Stimulated activated CD8-positive, alpha-beta memory T cell treated with anti-CD3 and anti-CD28 coated beads, Interleukin-7, amount 100 ng/mL, for 48 hours (primary cell): ENCODE measurements around the gene SLCO4A1.

Experiments used
- DNase-seq, 2 donors: peaks; one replicate each; pipeline ENCODE4 v3.0.0-alpha.2; 2020; ENCODE audit warnings: low read depth in 1 of 2; ENCODE audit errors: extremely low read depth in 1 of 2

SLCO4A1 gene

GRCh38 chr20:62696989-62697388 lies 54.7 kb downstream of the SLCO4A1 start:
- no peak for DNase-seq

- no peak for DNase-seq
Observed at GRCh38 chr20:62697468-62697912, 55.2 kb downstream of the SLCO4A1 start.

DNA sequence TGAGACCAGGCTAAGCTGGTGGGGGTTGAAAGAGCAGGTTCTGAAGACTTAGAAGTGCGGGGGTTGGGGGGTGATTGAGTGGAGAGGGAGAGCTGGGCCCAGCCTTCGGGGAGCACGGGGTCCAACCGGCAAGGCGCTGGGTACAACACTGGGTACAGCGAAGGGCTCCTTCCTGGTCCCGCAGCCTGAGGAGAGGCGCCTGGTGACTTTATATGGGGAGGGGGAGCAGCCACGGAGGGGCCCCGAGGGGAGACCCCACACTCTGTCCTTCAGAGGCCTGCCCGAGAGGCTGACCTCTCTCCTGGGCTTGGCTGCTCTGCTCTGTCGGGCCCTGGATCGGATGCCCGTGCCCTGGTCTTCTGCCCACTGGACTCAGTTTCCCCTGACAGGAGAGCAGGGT lies 55.9 kb downstream of the SLCO4A1 start:
- DNase-seq = no peak

GRCh38 chr20:62699296-62699695 lies 57.0 kb downstream of the SLCO4A1 start:
- DNase-seq = no peak

DNA sequence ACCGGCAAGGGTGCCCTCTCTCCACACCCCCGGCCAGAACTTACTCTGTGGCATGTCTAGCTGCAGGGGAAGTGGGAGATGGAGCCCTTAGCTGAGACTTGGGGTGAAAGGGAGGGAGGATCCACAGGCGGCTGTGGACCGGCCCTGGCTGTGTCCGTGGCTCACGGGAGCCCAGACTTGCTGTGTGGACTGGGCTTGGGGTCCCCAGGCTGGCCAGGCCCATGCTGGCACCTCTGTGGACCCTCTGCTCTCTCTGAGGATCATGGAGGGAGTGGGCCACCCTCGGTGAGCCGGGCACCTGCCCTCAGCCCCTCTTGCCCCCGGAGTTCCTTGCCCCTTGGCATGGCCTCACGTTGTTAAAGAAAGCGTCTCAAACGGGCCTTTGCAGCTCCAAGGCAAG lies 57.4 kb downstream of the SLCO4A1 start:
- no peak for DNase-seq

DNA sequence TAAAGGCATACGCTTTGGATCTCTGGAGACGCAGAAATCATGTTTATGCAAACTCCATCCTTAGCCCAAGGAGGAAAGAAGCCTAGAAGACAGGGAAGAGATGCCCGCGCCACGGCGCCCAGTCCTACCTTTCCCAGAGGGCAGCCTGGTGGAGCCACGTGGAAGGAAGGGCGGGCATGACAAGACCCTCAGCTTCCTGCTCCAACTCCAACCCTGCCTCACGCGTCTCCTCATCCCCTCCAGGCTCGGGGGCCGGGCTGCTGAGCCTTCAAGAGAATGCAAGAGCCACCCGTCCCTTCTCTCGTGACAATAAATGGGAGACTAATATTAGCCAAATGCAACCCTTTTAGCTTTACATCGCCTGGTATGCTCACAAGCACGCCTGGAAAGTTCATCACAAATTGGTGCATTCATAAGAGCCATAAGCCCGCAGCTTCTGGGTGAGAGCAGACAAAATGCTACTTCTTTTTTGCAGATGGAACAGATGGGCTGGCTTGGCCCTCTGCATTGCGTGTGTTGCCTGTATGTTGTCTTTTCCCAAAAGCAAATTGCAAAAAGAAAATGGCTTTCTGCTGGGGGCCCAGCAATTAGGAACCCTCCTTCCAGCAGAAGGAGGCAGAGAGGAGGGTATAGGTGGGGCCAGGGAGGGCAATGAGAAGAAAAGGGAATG lies 58.1 kb downstream of the SLCO4A1 start:
- DNase-seq = no peak

GRCh38 chr20:62701161-62702012 lies 59.1 kb downstream of the SLCO4A1 start:
- DNase-seq = no peak

DNA sequence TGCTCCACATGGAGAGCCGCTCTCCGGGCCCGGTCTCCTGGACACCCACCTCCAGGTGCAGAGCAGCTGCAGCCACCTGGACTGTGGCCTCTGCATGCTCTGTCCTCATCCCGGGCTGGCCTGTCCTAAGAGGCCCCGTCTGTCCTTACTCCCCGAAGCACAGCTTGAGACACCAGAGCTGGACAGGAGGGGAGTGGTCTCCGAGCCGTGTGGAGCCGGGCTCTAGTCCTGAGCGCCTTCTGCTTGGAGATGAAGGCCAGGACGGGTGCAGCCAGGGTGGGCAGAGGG lies 59.7 kb downstream of the SLCO4A1 start:
- no peak for DNase-seq

- DNase-seq = peak in 1 of 2 donors; percentile 38
Observed at GRCh38 chr20:62702895-62703852, 60.9 kb downstream of the SLCO4A1 start.

GRCh38 chr20:62703853-62704228 lies 61.5 kb downstream of the SLCO4A1 start:
- DNase-seq = no peak

DNA sequence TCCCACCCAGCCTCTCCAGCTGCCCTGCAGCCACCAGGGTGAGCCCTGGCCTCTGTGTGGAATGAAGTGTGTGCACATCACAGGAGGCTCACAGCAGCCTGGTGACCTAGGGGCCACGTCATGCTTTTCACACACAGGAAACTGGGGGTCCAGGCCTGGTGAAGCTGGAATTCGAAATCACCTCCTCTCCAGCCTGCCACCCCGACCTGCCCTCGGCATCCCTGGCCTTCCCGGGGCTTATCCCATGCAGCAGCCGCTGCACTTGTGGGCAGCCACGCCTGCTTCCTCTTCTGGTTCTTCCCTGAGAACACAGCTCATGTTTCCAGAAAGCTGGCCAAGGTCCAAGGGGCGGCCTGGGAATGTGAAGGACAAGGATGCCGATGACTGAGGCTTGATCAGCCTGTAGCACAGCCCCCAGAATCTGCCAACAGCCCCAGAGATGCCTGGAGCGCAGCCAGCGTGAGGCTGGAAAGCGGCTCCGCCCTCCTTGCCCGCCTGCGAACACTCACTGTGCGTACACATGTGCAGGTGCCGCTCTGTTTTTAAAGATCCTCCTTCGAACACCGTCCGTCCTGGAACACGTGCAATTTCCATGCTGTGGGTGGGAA lies 62.1 kb downstream of the SLCO4A1 start:
- DNase-seq = no peak

DNA sequence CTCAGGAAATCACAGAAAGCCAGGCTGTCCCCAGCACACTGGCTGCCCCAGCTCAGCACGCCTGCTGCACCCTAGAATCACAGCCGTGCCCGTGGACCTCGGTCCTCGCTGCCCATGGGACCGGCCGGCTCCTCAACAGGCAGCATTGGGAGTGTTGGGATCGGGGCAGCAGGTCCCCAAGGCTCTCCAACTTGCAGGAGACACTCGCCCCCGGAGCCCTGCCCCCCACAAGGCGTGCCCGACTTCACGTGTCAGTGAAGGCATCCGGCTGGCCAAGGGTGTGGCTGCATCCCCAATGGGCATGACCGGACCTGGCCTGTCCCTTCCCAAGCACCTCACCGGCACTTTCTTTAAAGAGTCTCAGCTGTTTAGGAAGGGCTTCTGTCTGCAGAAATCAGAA lies 63.3 kb downstream of the SLCO4A1 start:
- DNase-seq = no peak

- no peak for DNase-seq
Observed at GRCh38 chr20:62706344-62706743, 64.0 kb downstream of the SLCO4A1 start.

- DNase-seq = no peak
Observed at GRCh38 chr20:62706857-62707256, 64.6 kb downstream of the SLCO4A1 start.

DNA sequence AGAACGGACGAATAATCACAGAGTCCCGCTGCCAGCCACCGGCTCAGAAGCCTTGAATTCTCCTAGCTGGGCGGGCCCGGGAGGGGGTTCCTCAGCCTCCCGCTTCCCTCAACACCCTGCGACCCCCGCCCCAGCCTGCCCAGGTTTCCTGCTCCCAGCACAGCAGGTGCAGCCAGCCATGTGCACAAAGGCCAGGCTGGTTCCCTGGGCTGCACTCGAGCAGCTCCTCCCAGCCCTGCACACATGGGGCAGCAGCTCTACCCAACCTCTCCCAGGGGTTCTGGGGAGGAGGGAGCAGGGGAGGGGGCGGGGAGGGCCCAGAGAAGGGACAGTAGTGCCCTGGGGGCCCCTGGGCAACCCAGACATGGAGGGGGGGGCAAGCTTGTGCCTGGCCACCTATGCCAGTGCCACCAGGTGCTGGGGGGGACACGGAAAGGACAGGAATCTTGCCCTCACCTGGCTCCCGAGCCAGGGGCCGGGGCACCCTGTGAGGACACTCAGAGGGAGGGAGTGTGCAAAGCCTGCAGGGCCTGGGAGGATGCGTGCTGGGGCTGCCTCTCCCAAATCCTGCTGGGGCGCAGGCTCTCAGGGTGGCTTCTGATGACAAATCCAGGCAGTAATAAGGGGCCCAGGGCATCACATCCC lies 65.1 kb downstream of the SLCO4A1 start:
- no peak for DNase-seq

DNA sequence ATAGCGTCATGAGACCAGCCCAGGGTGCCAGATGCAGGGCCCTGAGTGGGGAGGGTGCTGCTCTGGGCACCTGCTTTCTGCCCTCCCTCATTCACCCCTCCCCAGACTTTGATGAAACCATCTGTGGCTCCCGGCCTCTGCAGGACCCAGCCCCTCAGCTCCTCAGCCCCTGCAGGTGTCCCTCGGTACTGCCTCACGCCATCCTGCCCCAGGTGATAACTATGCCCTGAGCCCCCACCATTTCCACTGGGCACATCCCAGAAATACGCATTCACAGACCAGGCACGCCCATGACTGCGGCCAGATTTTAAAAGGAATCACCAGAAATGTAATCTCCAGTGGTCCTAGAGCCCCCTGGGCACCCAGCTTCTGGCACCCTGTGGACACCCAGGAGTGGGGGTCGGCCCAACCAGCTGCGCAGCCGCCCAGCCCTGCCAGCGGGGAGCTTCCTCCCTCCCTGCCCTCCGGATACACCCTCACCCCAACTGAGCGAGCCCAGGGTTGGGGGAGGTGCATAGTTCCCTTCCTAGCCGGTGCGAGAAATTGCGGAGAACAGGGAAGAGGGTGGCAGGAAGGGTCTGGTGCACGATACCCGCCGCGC lies 65.7 kb downstream of the SLCO4A1 start:
- DNase-seq = no peak

DNA sequence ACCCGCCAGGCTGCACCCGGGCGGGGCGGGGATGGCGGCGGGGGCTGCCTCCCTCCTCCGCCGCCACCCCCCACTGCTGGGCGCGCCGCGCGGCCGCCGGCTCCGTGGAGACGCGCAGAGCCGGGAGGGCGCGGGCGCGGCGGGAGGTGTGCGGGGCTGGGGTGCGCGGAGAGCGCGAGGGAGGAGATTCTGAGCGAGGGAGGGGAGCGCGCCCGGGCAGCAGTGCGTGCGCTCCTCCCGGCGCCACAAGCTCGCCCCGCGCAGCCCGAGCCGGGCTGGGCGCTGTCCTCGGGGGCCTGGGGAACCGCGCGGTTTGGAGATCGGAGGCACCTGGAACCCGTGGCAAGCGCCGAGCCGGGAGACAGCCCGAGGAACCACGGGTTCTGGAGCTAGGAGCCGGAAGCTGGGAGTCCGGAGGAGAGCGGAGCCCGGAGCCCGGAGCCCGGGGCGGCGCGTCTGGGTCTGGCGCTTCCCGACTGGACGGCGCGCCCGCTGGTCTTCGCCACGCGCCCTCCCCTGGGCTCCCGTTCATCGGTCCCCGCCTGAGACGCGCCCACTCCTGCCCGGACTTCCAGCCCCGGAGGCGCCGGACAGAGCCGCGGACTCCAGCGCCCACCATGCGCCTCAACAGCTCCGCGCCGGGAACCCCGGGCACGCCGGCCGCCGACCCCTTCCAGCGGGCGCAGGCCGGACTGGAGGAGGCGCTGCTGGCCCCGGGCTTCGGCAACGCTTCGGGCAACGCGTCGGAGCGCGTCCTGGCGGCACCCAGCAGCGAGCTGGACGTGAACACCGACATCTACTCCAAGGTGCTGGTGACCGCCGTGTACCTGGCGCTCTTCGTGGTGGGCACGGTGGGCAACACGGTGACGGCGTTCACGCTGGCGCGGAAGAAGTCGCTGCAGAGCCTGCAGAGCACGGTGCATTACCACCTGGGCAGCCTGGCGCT lies 66.6 kb downstream of the SLCO4A1 start, which contains the start of gene NTSR1:
Gene NTSR1, plus strand, starts transcription at position 246 of the 946 bp plus-strand sequence. Its CDS starts 372 bp downstream, at position 618.
- DNase-seq = no peak

- no peak for DNase-seq
Observed at GRCh38 chr20:62709537-62709905, 67.2 kb downstream of the SLCO4A1 start.
